ENCODE measurements around the gene KSR2. TPM values are rescaled to one million over a fixed set of nuclear protein-coding genes. Genes with fewer than 3 reads are reported as not detected.

KSR2 gene
- total RNA-seq, 2 donors from 2014 or later = 1.1 to 2.0 TPM

DNA sequence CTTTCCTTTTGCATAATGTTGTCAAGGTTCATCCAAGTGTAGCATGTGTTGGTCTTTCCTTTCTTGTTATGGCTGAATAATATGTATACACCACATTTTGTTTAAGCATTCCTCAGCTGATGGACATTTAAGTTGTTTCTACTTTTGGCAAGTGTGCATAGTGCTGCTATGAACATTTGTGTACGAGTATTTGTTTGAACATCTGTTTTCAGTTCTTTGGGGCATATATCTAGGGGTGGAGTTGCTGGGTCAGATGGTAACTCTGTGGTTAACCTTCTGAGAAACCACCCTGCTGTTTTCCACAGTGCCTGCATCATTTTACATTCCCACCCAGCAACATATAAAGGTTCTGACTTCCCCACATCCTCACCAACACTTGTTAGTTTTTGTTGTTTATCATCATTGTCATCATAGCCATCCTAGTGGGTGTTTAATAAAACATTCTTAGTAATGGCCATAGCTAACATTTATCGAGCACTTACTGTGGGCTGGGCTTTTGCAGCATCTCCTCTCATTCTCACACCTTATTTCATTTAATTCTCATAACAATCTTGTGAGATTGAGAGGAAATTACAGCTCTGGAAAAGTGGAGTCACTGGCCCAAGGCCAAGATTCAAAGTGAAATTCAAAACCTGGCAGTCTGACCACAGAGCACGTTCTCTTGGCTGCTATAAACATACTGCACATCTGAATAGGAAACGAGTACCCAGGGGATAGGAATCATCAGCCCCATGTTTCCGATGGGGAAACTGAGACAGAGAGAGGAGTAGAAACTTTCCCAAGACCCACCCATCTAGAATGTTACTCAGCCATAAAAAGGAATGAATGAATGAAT lies 193.6 kb downstream of the KSR2 start:
- DNase-seq = no peak

DNA sequence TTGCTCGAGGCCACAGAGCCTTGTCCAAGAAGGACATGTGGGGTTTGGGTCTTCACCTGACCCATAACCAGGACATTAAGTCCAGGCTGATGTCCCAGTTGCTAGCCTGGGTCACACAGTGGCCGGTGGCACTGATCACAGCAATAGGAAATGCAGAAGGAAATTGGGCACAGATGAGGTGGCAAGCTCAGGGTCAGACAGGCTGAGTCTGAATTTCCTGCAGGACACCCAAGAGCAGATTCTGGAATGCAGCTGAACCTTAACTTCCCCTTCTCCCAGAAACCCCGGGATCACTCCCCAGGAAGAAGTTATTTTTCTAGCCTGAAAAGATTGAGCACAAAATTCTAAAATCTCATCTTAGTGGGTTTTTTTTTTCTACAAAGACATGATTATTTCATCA lies 199.9 kb downstream of the KSR2 start:
- 88 to 94% methylated on average over 2 to 3 of the region's 3 CpGs for WGBS, 2 experiments (ENCODE audit: insufficient coverage in 1 of 2, insufficient read length in 1 of 2)
- no peak overlapping the region for H3K4me3 Mint-ChIP-seq

More for the DNA sequence above, 193.6 kb downstream of the KSR2 start:
- Histone ChIP-seq H3K27me3 (ENCODE audit: control insufficient read depth, insufficient read depth, low read length, poor library complexity, severe bottlenecking) (no peaks in the 10 kb centered on the region), H3K9ac (ENCODE audit: extremely low read depth, low read length, poor library complexity, severe bottlenecking) (no peak overlapping the region), H3K27ac (ENCODE audit: low read depth, low read length) (no peak overlapping the region), H3K4me3 (ENCODE audit: low read length) (no peak overlapping the region), H3K36me3 (ENCODE audit: control insufficient read depth, insufficient read depth, low read length) (no peaks in the 10 kb centered on the region), H3K9me3 (ENCODE audit: control insufficient read depth, low read length) (no peaks in the 10 kb centered on the region), H3K4me1 (ENCODE audit: control insufficient read depth, insufficient read depth, low read length) (no peaks in the 10 kb centered on the region)
- no peaks in the 10 kb centered on the region for H3K27me3 Mint-ChIP-seq (ENCODE audit: insufficient read depth)
- no peak overlapping the region for H3K4me3 Mint-ChIP-seq
- 79 to 93% methylated on average over 4 to 5 of the region's 5 CpGs for WGBS, 2 experiments (ENCODE audit: insufficient coverage in 1 of 2, insufficient read length in 1 of 2)
- H3K27ac Mint-ChIP-seq = no peak overlapping the region
- TF ChIP-seq, protein P1, sequence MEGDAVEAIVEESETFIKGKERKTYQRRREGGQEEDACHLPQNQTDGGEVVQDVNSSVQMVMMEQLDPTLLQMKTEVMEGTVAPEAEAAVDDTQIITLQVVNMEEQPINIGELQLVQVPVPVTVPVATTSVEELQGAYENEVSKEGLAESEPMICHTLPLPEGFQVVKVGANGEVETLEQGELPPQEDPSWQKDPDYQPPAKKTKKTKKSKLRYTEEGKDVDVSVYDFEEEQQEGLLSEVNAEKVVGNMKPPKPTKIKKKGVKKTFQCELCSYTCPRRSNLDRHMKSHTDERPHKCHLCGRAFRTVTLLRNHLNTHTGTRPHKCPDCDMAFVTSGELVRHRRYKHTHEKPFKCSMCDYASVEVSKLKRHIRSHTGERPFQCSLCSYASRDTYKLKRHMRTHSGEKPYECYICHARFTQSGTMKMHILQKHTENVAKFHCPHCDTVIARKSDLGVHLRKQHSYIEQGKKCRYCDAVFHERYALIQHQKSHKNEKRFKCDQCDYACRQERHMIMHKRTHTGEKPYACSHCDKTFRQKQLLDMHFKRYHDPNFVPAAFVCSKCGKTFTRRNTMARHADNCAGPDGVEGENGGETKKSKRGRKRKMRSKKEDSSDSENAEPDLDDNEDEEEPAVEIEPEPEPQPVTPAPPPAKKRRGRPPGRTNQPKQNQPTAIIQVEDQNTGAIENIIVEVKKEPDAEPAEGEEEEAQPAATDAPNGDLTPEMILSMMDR (conservative IDR thresholded peaks at IDR 0.05) = no peak
- H3K36me3 Mint-ChIP-seq (ENCODE audit: low read depth) = no peaks in the 10 kb centered on the region
- no peaks in the 10 kb centered on the region for H3K9me3 Mint-ChIP-seq
- H3K4me1 Mint-ChIP-seq = no peaks in the 10 kb centered on the region

DNA sequence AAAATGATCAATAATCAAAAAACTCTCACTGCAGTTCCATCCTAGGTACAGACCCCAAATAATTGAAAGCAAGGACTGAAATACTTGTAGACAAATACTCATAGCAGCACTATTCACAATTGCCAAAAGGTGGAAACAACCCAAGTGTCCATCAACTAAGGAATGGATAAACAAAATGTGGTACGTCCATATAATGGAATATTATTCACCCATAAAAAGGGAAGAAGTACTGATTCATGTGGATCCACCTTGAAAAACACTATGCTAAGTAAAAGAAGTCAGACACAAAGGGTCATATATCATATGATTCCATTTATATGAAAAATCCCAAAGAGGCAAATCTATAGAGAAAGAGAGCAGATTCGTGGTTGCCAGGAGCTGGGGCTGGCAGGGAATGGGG lies 202.8 kb downstream of the KSR2 start:
- TF ChIP-seq, protein P1 (conservative IDR thresholded peaks at IDR 0.05) = no peak
- 86 to 100% methylated on average over 1 to 2 of the region's 2 CpGs for WGBS, 2 experiments (ENCODE audit: insufficient coverage in 1 of 2, insufficient read length in 1 of 2)
- H3K4me3 ChIP-seq (ENCODE audit: low read length) = peak overlapping the region; percentile 45
- no peak overlapping the region for H3K9ac ChIP-seq (ENCODE audit: extremely low read depth, low read length, poor library complexity, severe bottlenecking)
- Mint-ChIP-seq H3K4me3 (no peak overlapping the region), H3K27ac (no peak overlapping the region), H3K4me1 (no peaks in the 10 kb centered on the region), H3K27me3 (ENCODE audit: insufficient read depth) (no peaks in the 10 kb centered on the region), H3K36me3 (ENCODE audit: low read depth) (no peaks in the 10 kb centered on the region), H3K9me3 (peaks cover 15% of the 10 kb centered on the region)
- peaks cover 9% of the 10 kb centered on the region for H3K9me3 ChIP-seq (ENCODE audit: control insufficient read depth, low read length)
- no peaks in the 10 kb centered on the region for H3K27me3 ChIP-seq (ENCODE audit: control insufficient read depth, insufficient read depth, low read length, poor library complexity, severe bottlenecking)
- H3K36me3 ChIP-seq (ENCODE audit: control insufficient read depth, insufficient read depth, low read length) = no peaks in the 10 kb centered on the region
- H3K27ac ChIP-seq (ENCODE audit: low read depth, low read length) = no peak overlapping the region
- no peaks in the 10 kb centered on the region for H3K4me1 ChIP-seq (ENCODE audit: control insufficient read depth, insufficient read depth, low read length)
- DNase-seq = no peak

More for the DNA sequence above, 199.9 kb downstream of the KSR2 start:
- H3K27ac ChIP-seq (ENCODE audit: low read depth, low read length) = no peak overlapping the region
- Mint-ChIP-seq H3K4me1 (no peaks in the 10 kb centered on the region), H3K9me3 (peaks cover 15% of the 10 kb centered on the region), H3K27me3 (ENCODE audit: insufficient read depth) (no peaks in the 10 kb centered on the region), H3K27ac (no peak overlapping the region), H3K36me3 (ENCODE audit: low read depth) (no peaks in the 10 kb centered on the region)
- no peaks in the 10 kb centered on the region for H3K4me1 ChIP-seq (ENCODE audit: control insufficient read depth, insufficient read depth, low read length)
- H3K27me3 ChIP-seq (ENCODE audit: control insufficient read depth, insufficient read depth, low read length, poor library complexity, severe bottlenecking) = no peaks in the 10 kb centered on the region
- peaks cover 9% of the 10 kb centered on the region for H3K9me3 ChIP-seq (ENCODE audit: control insufficient read depth, low read length)
- no peak overlapping the region for H3K9ac ChIP-seq (ENCODE audit: extremely low read depth, low read length, poor library complexity, severe bottlenecking)
- H3K36me3 ChIP-seq (ENCODE audit: control insufficient read depth, insufficient read depth, low read length) = no peaks in the 10 kb centered on the region
- TF ChIP-seq, protein P1 (conservative IDR thresholded peaks at IDR 0.05) = no peak
- no peak overlapping the region for H3K4me3 ChIP-seq (ENCODE audit: low read length)
- DNase-seq = peak; percentile 32

Measured in endodermal cell (in vitro differentiated cells).